Stimulated activated CD8-positive, alpha-beta memory T cell treated with anti-CD3 and anti-CD28 coated beads, Interleukin-7, amount 100 ng/mL, for 4 hours (primary cell): ENCODE measurements around the gene TTC39A.

Experiments
- DNase-seq, 2 donors: peaks; one replicate each; pipeline ENCODE4 v3.0.0-alpha.2; 2020; ENCODE audit warnings: low read depth in 2 of 2

TTC39A gene

DNA sequence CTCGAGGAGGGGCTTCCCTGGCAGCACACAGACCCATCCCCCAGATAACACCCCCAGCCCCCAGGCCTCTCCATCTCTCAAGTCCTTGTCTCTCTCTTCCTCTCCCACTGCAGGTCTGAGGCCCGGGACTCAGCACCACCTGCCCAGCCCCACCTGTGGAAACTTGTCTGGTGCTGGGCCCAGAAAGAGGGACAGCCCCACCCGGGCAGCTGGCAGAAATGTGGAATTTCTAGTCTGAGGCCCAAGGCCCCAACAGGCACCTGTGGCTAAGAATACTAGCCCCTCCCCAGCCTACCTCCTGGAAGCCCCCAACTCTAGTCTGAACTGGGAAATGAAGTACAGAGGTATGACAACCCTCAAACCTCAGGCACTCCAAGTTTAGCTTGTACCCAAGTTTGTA is 15.4 kb downstream of the TTC39A start:
- no peak for DNase-seq

DNA sequence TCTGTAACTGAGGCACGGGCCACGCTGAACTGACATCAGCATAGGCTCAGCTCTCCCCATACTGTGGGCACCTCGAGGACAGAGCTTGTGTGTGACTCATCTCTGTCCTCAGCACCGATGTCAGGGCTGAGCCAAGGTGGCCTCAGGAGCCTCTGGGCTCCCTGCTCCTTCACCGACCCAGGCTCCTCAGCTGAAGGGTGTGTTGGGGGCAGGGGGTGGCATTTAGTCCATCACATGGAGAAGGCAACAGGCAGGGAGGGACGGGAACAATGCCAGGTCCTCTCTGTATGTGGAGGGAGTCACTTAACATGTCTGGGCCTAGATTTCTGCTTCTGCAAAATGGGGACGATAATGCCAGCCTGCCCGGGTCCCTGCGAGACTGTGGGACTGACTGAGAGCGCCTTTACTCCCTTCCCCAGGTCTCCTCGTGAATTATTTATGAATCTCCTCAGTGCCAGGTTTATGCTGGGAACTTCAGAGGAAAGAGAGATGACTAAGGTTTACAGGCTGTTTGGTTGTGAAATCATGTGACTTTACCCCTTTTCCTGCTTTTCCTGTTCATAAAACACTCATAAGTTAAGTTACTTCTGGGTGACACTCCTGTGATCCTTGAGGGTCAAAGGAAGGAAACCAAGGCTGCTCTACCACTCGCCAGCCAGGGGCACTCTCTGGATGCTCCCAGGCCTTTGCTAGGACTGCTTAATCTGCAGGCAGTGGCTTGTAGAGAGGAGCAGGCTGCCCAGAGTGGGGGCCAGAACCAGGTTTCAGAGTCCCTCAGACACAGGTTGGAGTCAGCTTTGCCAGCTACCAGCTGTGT is 16.2 kb downstream of the TTC39A start:
- DNase-seq, result no peak

DNA sequence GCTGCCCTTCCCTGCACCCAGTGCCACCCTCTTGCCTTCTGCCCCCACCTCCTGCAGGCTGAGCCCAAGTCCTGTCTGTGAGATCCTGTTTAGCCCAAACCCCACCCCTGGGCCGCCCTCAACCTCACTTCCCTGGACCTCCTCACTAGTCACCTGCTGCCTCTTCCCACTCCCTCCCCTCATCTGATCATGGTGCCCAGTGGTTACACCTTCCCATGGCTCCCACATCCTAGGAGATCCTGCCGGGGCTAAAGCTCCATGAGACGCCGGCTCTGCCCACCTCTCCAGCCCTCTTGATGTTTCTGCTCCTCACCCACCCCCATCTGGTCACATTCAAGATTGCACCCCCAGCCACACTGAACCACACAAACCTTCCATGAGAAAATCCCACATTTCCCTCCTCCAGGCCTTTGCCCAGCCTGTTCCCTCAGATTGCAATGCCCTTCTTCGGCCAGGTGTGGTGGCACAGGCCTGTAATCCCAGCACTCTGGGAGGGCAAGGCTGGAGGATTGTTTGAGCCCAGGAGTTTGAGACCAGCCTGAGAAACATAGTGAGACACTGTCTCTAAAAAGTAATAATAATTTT is 17.0 kb downstream of the TTC39A start:
- no peak for DNase-seq

DNA sequence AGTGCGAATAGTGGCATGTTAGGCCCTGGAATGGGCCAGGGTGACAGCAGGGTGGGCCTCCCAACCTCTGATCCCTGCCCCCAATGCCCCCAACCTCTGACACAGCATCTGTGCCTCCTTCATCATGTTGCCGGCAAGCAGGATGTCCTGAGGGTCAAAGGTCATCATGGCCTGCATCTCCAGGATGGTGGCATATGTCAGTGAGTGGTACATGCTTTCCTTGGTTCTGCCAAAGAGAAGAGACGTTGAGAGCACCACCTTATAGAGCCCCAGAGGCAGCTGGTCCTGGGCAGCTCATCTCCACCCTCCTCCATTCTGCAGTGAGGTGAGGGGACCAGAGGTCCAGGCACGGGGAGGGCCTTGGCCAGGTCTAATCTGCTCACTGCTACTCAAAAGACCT is 17.6 kb downstream of the TTC39A start:
- DNase-seq, result no peak

DNA sequence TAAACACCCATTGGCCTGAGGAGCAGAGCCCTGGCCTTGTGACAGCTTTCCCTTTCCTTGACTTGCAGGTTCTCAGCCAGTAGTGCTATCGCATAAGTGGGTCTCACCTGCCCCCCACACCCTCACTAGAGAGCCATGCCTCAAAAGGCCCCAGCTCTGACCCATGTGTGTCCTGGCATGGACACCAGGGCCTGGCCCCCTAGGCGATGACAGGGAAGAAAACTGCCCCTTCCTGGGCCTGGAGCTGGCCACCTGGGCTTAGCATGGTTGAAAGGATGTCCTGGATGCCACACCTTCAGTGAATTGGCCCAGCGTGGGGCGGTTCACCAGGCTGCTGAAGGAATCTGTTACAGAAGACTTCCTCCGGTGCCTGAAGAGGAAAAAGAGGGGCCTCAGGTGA is 18.5 kb downstream of the TTC39A start:
- no peak for DNase-seq

DNA sequence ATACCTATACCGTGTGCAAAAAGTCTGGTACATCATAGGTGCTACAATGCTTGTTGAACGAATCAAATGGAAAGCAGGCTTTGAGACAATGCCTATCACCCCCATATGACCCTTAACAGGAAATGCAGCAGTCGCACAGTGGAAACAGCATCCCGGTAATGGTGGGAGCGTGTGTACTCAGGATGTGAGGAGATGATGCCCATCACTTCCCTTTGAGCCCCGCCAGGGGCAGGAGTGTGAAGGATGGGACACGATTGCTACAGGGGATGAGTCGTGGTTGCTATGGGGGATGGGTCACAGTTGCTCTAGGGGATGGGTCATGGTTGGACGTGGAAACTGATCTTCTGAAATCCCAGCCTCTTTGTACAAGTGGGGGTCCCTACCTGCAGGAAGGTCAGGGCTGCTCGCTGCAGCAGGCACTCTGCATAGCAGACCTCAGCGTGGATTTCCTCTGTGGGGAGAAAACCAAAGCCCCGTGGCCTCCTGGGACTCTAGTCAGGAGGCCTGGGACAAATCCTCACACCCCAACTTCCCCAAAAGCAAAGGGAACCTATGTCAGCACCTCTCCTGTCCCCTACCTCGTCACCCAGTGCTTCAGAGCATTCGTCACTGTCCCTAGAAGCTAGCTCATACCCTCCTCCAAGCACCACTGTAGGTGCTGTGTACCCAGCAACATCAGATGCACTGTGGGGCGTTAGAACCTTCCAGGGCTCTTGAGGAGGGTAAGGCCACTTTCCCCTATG is 19.3 kb downstream of the TTC39A start:
- no peak for DNase-seq

DNA sequence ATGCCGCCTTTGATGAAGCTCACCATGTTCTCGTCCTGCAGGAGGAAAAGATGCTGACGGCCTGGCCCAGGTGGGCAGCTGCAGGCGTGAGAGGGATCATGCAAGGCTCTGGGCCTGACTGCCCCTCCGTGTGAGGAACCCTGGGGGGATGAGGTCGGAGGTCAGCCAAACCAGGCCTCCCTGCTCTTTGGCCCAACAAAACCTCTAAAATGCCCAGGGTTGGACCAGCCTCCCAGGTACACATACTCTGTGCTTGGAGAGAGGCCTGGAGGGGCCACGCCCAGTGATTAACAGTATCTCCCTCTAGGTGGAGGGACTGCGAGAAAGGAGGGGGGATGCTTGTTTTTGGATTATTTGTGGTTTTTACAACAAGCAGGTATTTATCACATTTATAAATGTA is 21.1 kb downstream of the TTC39A start:
- no peak for DNase-seq

DNA sequence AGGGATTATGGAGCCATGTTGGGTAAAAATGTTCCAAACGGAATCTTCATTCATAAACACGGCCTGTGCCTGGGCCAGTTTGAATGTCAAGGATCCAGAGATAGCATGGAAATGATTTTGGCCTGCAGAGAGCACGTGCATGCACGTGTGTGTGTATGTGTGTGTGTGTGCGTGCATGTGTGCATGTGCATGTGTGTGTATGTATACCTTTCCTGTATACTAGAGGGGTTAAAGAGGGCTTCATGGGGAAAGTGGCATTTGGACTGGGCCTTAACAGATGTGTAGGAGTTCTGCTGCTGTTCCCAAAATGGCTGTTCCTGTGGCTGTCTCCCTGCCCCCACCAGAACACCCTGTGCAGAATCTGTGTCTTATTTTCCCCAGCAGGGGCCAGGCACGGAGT is 21.7 kb downstream of the TTC39A start:
- DNase-seq, result no peak

DNA sequence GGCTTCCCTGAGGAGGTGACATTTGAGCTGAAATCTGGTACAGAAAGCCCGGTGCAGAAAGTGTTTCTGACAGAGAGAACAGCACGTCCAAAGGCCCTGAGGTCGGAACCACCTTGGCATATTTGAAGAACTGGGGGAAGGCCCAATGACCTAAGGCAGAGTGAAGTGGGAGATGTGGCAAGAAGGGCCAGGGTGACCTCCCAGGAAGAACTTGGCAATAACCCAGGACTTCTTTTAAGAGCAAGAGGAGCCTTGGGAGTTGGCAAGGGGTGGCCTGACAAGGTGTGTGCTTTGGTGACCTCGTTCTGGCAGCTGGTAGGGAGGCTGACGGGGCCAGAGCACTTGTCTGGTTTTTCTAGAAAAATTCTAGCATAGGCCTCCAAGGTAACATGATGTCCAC is 23.4 kb downstream of the TTC39A start:
- DNase-seq, result no peak

DNA sequence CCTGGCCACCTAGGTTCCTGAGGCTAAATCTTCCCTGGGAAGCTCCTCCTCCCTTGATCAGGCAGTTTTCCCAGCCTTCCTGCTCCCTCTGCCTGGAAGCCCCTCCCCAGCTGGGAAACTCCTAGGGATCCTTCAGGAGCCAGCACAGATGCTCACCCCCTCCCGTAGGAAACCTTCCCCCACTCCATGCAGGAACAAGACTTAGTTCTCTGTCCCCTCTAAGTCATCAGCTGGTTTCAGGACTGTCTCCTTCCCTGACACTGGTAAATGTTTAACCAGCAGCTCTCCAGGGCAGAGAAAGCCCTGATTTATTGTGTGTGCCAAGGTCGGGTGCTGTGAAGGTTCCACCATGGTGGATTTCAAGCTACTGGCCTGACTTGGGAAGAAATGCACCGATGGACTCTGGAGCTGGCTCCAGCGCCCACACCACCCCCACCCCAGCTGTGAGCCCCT is 25.0 kb downstream of the TTC39A start:
- DNase-seq, result no peak

DNA sequence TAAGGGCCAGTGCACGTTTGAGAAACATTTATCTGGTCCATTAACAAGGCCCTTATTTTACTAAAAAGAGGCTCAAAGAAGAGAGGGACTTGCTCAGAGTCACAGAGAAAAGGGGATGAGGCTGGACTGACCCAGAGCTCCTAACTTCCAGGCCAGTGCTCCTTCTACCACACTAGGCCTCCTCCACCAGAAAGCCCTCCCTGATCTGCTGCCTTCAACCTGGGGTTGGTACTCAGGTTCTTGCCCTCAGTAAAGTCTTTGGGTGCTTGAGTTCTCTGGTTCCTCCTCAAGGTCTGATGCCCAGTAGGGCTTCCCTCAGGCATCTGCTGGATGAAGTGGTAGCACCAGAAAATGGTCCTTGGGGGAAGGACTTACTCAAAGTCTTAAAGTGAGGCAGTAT is 26.0 kb downstream of the TTC39A start:
- no peak for DNase-seq

DNA sequence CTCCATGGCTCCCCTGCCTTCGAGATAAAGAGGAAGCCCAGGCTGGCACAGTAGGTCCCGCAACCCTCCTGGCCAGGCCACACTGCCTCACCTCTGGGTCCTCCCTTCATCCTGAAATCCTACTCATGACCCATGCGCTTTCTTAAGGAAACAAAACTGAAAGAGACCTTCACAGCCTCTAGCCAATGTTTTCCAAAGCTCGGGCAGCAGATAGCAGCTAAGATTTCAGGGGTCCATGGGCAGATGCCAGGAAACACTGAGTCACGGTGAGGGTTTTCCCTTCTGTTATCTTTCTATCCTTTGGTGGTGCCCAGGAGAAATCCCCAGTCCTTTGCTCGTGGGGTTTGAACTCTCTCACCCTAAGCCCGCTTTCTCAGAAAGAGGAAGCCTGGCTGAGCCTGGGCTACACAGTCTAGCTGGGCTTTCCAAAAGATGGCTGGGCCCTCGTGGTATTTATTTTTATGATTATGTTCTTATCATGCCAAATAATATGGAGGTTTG is 26.6 kb downstream of the TTC39A start:
- no peak for DNase-seq

DNA sequence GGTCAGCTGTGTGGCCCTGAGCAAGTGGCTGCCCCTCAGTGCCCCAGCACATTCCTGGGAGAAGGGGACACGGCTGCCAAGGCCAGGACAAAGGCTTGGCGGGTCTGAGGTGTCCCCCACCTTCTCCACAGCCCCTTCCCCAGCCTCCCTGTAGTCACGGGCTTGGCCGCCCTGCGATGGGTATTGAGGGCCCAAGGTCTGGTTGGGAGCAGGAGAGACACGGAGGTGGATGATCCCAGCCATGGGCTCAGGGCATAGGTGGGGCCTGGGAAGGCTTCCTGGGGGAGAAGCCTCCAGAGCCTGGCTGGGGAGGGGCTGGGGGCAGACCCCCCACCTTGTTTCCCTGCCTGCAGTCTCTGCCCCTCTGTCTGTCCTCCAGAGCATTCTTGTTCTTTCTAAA is 27.0 kb downstream of the TTC39A start:
- DNase-seq, result no peak

DNA sequence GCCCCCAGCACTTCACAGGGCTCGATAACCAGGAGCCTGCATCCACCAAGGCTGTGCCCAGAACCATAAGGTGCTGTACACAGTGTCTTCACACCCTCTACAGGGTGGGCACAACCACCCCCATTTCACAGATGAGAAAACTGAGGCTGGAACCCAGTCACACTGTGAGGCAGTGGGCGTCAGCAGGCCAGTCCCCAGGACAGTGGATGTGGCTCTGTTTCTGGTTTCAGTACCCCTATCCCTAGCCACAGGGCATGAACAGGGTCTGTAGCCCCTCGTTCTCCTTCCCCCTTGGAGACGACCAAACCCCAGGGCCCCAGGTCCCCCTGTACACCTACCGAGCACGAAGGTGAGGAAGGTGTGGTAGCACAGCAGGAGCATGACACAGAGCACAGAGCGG is 27.6 kb downstream of the TTC39A start:
- DNase-seq, result no peak

DNA sequence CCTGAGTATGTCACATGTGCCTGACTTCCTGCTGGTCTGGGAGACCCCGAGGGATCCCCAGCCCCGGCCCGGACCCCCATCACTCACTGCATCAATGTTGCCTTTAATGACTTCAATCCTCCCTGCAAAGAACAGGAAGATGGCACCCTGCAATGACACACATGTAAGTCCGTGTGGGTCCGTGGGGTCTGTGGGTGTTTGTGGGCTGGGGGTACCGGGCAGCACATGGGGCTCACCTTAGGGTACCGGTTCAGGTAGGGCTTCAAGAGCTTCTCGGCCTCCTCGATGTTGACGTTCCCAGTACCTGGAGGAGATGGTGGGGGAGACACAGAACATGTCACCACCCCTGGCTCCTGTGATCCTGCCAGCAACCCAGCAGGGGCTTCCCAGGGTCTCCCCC is 28.1 kb downstream of the TTC39A start:
- DNase-seq, result no peak

DNA sequence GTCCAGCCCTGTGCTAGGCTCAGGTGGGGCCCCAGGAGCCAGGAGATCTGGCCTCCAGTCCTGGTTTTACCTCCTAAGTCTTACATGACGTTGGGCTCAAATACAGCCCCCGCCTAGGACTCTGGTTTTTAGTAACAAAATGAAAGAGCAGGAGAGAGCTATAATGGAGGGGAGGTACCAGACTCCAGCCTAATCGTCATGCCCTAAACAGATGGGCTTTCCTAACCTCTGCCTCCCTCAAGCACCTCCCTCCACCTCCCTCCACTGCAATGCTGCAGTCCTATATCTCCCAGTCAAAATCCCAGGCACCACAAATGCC is 28.6 kb downstream of the TTC39A start:
- no peak for DNase-seq

DNA sequence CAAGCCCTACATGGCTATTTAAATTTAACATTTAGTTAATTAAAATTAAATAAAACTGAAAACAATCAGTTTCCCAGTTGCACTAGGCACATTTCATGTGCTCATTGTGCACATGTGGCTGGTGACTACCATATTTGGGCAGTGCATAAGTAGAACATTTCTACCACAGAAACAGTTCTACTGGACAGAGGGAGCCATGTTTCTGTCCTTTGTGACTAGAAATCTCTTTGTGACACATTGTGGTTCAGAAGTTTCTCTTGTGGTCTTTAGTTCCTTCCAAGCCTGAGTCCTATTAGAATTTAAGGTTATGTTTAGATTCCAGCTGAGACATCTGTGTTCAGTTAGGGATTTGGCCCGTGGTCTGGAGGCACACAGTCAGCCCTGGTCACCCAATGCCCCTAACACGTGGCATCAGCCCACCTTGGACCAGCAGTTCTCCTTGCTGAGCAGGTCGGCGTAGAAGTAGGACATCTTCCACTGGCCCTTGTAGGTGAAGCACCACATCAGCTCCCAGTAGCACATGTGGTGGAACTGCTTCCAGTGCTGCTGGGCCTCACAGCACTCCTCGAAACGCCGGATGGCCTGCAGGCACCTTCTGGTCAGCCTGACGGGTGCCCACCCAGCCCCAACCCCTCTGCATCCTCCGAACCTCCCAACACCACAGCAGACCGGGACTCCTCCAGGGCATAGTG is 29.1 kb downstream of the TTC39A start:
- no peak for DNase-seq

DNA sequence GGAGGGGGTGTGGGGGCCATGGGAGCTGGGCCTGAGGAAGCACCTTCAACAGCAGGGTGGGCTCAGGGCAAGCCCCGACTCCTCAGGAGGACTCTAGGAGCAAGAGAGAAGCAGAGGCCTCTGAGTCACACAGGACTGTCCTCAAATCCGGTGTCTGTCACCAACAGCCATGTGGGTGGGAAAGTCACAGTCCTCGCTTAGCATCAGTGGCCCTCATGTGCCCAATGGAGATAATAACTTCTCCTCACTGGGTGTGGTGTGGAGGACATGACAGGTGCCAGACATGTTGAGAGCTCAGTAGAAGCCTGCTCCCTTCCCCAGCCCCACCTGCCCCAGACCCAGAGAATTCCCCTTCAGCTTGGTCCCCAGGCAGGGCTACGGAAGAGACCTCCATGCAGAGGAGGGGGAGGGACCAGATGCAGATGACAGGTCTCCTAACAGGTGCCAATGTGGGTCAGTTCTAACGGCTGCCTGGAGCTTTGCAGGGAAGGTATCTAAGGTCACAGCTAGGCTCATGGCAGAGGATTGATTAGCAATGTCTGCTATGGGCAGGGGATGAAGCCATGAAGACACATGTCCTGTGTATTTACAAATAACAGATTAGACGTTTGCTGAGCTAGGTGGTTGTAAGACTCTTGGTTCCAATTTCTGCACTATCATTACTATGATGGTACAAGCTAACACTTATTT is 30.2 kb downstream of the TTC39A start:
- DNase-seq, result no peak

DNA sequence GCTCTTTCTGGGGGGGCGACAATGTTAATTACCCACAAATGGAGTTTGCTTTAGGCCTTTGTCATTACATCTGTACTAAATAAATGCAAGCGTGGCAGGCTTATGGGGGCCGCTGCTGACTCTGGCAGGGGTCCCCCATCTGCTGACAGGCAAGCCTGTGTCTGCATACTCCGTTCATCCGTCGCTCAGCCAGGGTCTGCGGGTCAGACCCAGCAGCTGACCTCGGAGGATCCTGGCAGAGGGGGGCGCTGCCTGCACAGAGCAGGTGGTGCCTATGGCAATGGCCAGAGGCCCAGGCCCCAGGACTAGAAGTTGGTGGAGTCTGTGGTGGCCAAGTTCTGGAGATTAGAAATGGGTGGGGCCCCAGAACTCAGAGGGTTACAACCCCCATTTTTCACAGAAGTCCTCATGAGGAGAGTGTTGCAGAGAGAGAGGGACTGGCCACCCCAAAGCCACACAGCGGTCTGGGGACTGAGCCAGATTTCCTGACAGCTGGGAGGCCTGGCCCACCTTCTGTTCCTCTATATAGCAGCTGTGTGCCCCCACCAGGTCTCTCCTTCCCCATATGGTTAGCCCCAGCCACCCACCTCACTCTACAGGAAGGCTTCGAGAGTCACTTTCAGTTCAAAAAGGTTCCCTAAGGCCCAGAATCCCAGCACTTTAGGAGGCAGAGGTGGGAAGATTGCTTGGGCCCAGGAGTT is 31.0 kb downstream of the TTC39A start:
- no peak for DNase-seq

DNA sequence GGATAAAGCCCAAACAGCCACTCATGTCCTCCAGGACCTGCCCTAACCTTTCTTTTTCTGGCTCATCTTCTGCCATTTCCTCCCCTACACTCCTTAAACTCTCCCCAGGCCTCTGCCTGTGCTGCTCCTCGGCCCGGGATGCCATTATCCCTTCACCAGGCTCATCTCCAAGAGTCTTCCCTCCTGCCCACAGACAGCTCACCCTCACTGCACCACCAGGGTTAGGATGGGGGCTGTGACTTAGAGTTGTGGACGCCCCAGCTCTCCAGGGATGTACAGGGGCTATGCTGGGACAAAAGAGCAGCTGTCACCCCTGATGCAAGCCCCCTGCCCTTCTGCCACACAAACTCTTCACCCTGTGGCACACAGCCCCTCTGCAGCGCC is 32.0 kb downstream of the TTC39A start:
- no peak for DNase-seq
